Bronchial epithelial cell (primary cell): ENCODE measurements around the gene PRR20G. TPM values are rescaled to one million over a fixed set of nuclear protein-coding genes. Genes with fewer than 3 reads are reported as not detected.

Experiments
- DNase-seq: peaks from one replicate; pipeline ENCODE4 v3.0.0-alpha.2; 2010; ENCODE audit warnings: low read depth
- FAIRE-seq: peaks from 2 replicates; lab custom pipeline; 2011; peaks lifted over from hg19 to GRCh38; lab: Jason Lieb, UNC
- H3K27me3 ChIP-seq: 2 replicates; pipeline ENCODE4 v1.5.1; 2011; ENCODE audit warnings: low read length; ENCODE audit not compliant: control insufficient read depth, insufficient read depth
- H3K36me3 ChIP-seq: 2 replicates; pipeline ENCODE4 v1.5.1; 2011; ENCODE audit warnings: low read length; ENCODE audit not compliant: control insufficient read depth, insufficient read depth
- H3K4me3 ChIP-seq: 2 replicates; pipeline ENCODE4 v1.5.1; 2011; ENCODE audit warnings: mild to moderate bottlenecking, low read depth, low read length, control low read depth
- CTCF ChIP-seq: IDR thresholded peaks from 2 replicates; pipeline ENCODE4 v1.5.1; 2011; ENCODE audit warnings: mild to moderate bottlenecking, moderate library complexity, low read length, control low read depth, inconsistent platforms; ENCODE audit not compliant: insufficient read depth, severe bottlenecking
- total RNA-seq: library from RNA; depleted of rRNA; stranded (reverse); fragments of >200 nt; gene quantifications from 2 replicates; pipeline ENCODE4 v1.2.1, GENCODE V29; 2014

PRR20G gene
- total RNA-seq, 1 donor from 2014 or later: not detected

GRCh38 chr3:127306361-127307111 is 18.7 kb upstream of the PRR20G start:
- no peak for FAIRE-seq
- TF ChIP-seq CTCF: no peak
- DNase-seq: no peak
- Histone ChIP-seq H3K27me3 (no peaks in the 10 kb centered on the region), H3K4me3 (no peak overlapping the region), H3K36me3 (no peaks in the 10 kb centered on the region)

- no peak for TF ChIP-seq CTCF
- Histone ChIP-seq H3K27me3 (no peaks in the 10 kb centered on the region), H3K36me3 (no peaks in the 10 kb centered on the region), H3K4me3 (no peak overlapping the region)
- no peak for DNase-seq
- no peak for FAIRE-seq
These were observed 17.7 kb upstream of the PRR20G start for GRCh38 chr3:127305499-127306060.

- H3K36me3 ChIP-seq: no peaks in the 10 kb centered on the region
- TF ChIP-seq CTCF: peak; percentile 11
- DNase-seq (peak; percentile 82), FAIRE-seq (no peak)
- H3K4me3 ChIP-seq: no peak overlapping the region
- H3K27me3 ChIP-seq: no peaks in the 10 kb centered on the region
These were observed 16.4 kb upstream of the PRR20G start for GRCh38 chr3:127304121-127304744.

- no peak for TF ChIP-seq CTCF
- FAIRE-seq: no peak
- DNase-seq: peak; percentile 10
- Histone ChIP-seq H3K4me3 (no peak overlapping the region), H3K27me3 (peaks cover 3% of the 10 kb centered on the region), H3K36me3 (no peaks in the 10 kb centered on the region)
These were observed 11.4 kb upstream of the PRR20G start for GRCh38 chr3:127299276-127299675.

GRCh38 chr3:127296959-127297358 is 9.1 kb upstream of the PRR20G start:
- no peak overlapping the region for H3K4me3 ChIP-seq
- DNase-seq (no peak), FAIRE-seq (no peak)
- no peaks in the 10 kb centered on the region for H3K36me3 ChIP-seq
- TF ChIP-seq CTCF: no peak
- H3K27me3 ChIP-seq: peaks cover 3% of the 10 kb centered on the region
